GM21825 (cell line): ENCODE results near the gene AAMP.
A peak's percentile ranks its signal among the peaks of the same experiment; 100 is the strongest.
"Not testable (repeated sequence)": the region's sequence is repeated elsewhere in the genome, so short reads cannot be mapped to it uniquely, and the experiment has no call there.

ENCODE experiments used
- ATAC-seq: cut with Tn5 transposase; IDR thresholded peaks from one replicate; pipeline ENCODE4 v1.9.1; 2021; ENCODE audit warnings: mild to moderate bottlenecking, moderate library complexity; ENCODE audit not compliant: unreplicated experiment

AAMP gene, protein sequence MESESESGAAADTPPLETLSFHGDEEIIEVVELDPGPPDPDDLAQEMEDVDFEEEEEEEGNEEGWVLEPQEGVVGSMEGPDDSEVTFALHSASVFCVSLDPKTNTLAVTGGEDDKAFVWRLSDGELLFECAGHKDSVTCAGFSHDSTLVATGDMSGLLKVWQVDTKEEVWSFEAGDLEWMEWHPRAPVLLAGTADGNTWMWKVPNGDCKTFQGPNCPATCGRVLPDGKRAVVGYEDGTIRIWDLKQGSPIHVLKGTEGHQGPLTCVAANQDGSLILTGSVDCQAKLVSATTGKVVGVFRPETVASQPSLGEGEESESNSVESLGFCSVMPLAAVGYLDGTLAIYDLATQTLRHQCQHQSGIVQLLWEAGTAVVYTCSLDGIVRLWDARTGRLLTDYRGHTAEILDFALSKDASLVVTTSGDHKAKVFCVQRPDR

DNA sequence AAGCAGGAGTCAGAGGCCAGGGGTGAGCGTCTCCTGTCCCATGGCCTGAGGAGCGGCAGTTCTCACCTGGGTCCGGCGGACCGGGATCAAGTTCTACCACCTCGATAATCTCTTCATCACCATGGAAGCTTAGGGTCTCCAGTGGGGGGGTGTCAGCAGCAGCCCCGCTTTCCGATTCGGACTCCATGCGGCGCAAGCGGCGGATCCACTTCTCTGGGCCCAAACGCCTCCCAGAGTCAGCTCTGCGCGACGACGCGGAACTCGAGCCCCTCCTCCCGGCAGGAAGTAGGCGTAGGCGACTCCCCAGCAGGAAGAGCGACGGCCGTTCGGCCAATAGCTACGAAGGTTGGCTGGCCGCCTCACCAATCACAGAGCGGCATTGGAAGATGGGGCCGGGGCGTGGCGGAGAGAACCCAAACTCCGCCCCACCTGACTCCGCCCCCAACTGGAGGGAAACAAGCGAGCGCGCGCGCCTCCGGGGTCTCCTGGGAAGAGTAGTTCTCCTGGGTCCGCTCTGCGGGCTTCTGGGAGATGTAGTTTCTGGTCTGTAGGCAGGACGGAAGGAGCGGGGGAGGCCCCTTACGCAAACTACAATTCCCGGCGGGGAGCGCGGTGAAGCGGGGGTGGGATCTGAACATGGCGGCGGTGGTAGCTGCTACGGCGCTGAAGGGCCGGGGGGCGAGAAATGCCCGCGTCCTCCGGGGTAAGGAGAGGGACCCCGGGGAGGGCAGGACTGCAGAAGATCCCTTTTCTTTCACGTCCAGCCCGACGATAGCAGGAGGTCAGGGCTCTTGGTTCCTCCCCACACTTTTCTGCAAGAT lies at the start of gene AAMP, which contains the start of gene PNKD:
Gene AAMP, minus strand, starts transcription at position 238 of the 821 bp plus-strand sequence. Its CDS starts 51 bp downstream, at position 187.
Gene PNKD, plus strand, starts transcription at position 620 of the 821 bp plus-strand sequence. Its CDS starts 17 bp downstream, at position 637.
- peak; percentile 87 for ATAC-seq

- no peak for ATAC-seq
Measured at GRCh38 chr2:218318241-218318640, 48.3 kb upstream of the AAMP start.

DNA sequence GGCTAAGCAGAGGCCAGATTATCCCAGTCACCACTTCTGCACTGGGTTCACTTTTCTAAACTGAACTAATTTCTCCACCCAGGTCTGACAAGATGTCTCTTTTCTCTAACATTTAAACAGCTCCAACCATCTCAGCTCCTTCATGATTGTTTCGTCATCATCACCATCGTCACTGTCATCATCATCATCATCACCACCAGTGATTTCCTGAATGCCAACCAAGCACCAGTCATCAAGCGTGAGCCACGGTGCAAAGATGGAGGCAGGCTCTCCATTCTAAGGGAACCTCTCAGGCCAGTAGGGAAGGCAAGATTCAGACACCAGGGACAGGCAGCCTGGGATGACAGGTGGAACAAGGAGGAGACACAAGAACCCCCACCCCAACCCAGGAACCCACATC lies 47.9 kb upstream of the AAMP start:
- ATAC-seq, result no peak

GRCh38 chr2:218317303-218317630 lies 47.3 kb upstream of the AAMP start:
- ATAC-seq, result no peak

GRCh38 chr2:218315397-218315796 lies 45.5 kb upstream of the AAMP start:
- ATAC-seq, result no peak

DNA sequence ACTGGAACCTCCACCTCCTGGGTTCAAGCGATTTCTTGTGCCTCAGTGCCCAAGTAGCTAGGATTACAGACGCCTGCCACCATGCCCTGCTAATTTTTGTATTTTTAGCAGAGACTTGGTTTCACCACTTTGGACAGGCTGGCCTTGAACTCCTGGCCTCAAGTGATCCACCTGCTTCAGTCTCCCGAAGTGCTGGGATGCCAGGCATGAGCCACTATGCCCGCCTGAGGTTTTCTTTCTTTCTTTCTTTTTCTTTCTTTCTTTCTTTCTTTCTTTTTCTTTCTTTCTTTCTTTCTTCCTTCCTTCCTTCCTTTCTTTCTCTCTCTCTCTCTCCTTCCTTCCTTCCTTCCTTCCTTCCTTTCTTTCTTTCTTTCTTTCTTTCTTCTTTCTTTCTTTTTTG lies 44.8 kb upstream of the AAMP start:
- not testable (repeated sequence) for ATAC-seq

- no peak for ATAC-seq
Measured at GRCh38 chr2:218313356-218313755, 43.4 kb upstream of the AAMP start.

- no peak for ATAC-seq
Measured at GRCh38 chr2:218312267-218312756, 42.4 kb upstream of the AAMP start.

DNA sequence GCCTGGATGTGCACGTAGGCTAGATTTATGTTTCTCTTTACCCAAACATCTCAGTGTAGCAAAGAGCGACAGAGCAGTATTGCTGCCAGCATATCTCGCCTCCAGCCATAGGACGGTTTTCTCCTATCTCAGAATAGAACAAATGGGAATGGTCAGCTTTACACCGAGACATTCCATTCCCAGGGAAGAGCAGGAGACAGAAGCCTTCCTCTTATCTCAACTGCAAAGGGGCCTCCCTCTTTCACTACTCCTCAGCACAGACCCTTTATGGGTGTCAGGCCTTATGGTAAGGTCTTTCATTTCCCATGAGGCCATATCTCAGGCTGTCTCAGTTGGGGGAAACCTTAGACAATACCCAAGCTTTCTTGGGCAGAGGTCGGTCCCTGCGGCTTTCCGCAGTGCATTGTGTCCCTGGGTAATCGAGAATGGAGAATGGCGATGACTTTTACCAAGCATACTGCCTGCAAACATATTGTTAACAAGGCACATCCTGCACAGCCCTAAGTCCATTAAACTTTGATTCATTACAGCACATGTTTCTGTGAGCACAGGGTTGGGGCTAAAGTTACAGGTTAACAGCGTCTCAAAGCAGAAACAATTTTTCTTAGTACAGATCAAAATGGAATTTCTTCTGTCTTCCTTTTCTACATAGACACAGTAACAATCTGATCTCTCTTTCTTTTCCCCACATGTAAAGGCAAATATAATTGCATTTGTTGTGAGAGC lies 41.8 kb upstream of the AAMP start:
- not testable (repeated sequence) for ATAC-seq

DNA sequence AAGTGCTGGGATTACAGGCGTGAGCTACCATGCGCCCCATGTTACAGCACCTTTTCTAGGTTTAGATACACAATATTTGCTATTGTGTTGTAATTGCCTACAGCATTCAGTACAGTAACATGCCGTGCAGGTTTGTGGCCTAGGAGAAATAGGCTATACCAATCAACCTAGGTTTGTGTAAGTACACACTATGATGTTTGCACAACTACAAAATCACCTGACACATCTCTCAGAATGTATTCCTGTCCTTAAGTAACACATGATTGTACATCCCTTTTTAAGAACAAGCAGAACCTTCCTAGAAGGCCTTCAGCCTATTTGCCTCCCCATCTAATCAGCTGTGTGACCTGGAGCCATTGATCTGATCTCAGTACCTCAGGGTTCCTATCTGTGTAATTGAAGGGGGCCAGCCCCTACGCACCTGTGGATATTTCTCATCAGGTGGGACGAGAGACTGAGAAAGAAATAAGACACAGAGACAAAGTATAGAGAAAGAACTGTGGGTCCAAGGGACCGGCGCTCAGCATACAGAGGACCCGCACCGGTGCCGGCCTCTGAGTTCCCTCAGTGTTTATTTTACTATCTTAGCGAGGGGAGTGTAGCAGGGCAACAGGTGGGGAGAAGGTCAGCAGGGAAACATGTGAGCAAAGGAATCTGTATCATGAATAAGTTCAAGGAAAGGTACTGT lies 41.1 kb upstream of the AAMP start:
- no peak for ATAC-seq

DNA sequence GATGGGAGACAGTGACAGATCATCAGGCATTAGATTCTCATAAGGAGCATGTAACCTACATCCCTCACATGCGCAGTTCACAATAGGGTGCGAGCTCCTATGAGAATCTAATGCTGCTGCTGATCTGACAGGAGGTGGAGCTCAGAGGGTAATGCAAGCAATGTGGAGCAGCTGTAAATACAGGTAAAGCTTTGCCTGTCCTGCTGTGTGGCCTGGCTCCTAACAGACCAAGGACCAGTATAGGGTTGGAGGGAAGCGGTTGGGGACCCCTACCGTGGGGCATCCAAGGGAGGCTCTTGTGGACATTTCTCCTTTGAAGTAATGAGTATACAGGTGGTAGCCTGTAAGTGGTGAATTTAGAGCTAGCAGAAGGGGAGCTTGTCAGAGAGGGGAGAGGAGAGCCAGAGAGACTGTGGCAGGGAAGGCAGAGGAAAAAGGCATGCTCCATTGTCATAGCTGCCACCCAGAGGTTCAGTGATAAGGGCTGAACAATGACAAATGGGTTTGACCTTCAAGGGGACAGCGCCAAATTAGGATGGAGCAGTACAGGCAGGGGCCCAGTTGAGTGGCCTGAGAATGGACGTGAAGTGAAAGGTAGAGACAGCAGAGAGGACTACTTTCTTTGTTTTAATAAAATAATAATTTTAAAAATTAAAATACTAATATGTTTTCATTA lies 37.6 kb upstream of the AAMP start:
- ATAC-seq, result no peak

- ATAC-seq, result no peak
Measured at GRCh38 chr2:218306184-218306920, 36.4 kb upstream of the AAMP start.

DNA sequence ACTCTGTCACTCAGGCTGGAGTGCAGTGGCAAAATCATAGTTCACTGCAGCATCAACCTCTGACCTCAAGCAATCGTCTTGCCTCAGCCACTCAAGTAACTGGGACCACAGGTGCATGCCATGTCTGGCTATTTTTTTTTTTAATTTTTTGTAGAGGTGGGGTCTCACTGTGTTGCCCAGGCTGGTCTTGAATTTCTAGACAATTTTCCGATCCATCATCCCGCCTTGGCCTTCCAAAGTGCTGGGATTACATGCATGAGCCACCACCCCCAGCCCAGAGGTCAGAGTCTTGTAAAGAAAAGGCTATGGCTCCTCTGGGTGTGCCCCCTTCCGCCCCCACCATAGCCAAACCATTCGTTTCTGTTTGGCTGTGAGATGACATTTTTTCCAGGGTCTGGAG lies 35.4 kb upstream of the AAMP start:
- ATAC-seq, result no peak

DNA sequence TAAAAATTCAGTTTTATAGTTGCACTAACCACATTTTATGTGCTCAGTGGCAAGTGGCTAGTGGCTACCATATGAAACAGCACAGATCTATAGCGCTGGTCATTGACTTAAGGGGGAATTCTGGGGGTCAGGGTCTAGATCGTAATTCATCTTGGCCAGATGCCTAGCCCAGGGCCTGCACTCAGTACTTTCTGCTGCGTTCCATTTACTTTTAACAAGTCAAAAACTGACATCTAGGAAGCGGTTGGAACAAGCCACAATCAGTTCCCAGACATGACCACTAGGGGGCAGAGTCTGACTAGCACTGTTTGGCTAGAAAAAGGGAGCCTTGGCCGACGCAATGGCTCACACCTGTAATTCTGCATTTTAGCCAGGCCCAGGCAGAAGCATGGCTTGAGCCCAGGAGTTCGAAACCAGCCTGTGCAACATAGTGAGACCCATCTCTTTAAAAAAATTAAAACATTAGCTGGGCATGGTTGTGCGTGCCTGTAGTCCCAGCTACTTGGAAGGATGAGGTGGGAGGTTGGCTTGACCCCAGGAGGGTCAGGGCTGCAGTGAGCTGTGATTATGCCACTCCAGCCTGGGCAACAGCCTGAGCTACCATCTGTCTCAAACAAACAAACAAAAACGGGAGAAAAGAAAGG lies 31.4 kb upstream of the AAMP start:
- ATAC-seq, result peak; percentile 87

DNA sequence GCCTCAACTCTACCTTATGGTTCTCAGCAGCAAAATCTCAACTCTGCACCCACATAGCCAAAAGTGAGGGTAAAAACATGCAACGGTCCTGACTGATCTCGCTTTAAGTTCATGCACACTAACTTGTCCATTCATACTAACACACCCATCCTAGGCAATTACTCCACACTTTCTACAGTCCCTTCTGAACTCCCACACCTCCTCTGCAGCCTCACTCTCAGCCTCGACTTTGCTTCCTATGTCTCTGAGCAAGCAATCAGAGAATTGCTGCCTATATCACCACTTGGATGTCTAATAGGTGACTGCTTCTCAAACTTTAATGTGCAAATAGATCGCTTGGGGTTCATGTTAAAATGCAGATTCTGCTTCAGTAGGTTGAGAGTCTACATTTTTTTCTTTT lies 30.2 kb upstream of the AAMP start:
- ATAC-seq, result no peak

DNA sequence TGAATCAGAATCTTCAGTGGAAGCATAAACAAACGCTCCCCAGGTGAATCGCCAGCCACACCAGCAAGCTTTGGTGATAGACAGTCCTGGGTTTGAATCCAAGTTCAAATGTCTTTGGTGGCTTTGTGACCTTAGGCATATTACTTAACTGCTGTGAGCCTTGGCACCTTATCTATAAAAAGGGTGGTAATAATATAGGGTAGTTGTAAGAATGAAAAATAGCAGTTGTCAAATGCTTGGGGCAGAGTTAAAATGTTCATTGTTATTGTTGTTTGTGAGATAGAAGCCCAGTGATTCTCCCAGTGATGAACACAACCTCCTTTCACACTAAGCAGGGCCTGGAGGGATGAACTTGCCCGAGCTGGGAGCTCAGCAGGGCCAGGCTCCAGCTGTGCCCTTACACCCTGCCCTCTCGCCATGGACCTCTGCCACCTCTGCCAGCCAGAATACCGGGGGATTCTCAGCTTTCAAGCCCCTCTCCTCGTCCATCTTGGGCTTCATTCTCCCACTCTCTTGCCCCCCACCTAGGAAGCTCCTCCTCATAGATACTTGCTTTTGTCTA lies 28.5 kb upstream of the AAMP start:
- ATAC-seq, result no peak

DNA sequence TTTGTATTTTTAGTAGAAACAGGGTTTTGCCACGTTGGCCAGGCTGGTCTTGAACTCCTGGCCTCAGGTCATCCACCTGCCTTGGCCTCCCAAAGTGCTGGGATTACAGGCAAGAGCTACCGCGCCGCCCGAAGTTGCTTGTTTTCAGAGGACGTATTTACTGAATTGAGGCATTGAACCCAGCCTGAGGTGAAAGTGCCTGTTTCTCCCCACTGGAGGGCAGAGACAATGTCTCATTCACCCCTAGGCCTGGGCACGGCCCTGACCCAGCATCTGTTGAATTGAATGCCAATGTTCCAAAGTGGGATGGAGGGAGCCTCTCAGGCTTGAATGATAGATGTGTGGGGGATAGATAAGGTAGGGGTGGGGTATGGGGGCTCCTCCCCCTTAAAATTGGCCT lies 26.9 kb upstream of the AAMP start:
- ATAC-seq, result no peak

- ATAC-seq, result no peak
Measured at GRCh38 chr2:218296200-218296599, 26.3 kb upstream of the AAMP start.

GRCh38 chr2:218295029-218295428 lies 25.1 kb upstream of the AAMP start:
- ATAC-seq, result no peak
